Right lobe of liver (tissue), 6 donors: ENCODE measurements around the gene DCDC2. TPM values are rescaled to one million over a fixed set of nuclear protein-coding genes. Genes with fewer than 3 reads are reported as not detected.

Source experiments
- ATAC-seq, 4 donors: fragments of 200-7000 bp; cut with Tn5 transposase; one replicate each; pipeline ENCODE4 v1.9.1; 2020; ENCODE audit warnings: mild to moderate bottlenecking in 4 of 4, moderate library complexity in 4 of 4
- DNase-seq, 3 donors: peaks; one replicate each; pipeline ENCODE4 v3.0.0-alpha.2; 2020
- H3K27ac ChIP-seq, 3 donors: fragments of 200-600 bp; one replicate each; pipeline ENCODE4 v1.8.0; 2022
- H3K27me3 ChIP-seq, 2 donors: fragments of 200-600 bp; one replicate each; pipeline ENCODE4 v1.8.0; 2022
- H3K36me3 ChIP-seq, 4 donors: fragments of 200-600 bp; sonication (generic) in 1 of 4; one replicate each; pipeline versions ENCODE4 v1.5.1 to v1.8.0; 2017 to 2022; ENCODE audit warnings: control low read depth in 1 of 4
- H3K4me1 ChIP-seq, 4 donors: fragments of 200-600 bp; sonication (generic) in 1 of 4; one replicate each; pipeline versions ENCODE4 v1.5.1 to v1.8.0; 2017 to 2022; ENCODE audit warnings: control low read depth in 1 of 4
- H3K4me3 ChIP-seq, 3 donors: fragments of 200-600 bp; one replicate each; pipeline ENCODE4 v1.8.0; 2022
- H3K9me3 ChIP-seq, 4 donors: fragments of 200-600 bp; sonication (generic) in 1 of 4; one replicate each; pipeline versions ENCODE4 v1.5.1 to v1.8.0; 2017 to 2022; ENCODE audit warnings: control low read depth in 1 of 4
- CTCF ChIP-seq, 4 donors: fragments of 200-600 bp in 3 of 4; fragments of 450-650 bp in 1 of 4; IDR thresholded peaks; one replicate each; pipeline versions ENCODE4 v1.5.1 to v1.8.0; 2016 to 2022; ENCODE audit warnings: antibody characterized with exemption in 4 of 4, mild to moderate bottlenecking in 2 of 4
- POLR2A ChIP-seq: fragments of 450-650 bp; IDR thresholded peaks from one replicate; pipeline ENCODE4 v1.6.1; 2017; ENCODE audit warnings: antibody characterized with exemption, mild to moderate bottlenecking
- WGBS: methylation state at CpG from one replicate; pipeline ENCODE4 v1.1.6; 2018; ENCODE audit warnings: low coverage, low lambda C conversion rate; ENCODE audit not compliant: insufficient coverage; ENCODE audit errors: missing lambda C conversion rate; 5-methylcytosine and 5-hydroxymethylcytosine counted together
- intact Hi-C, 2 donors: fragments of 100-400 bp; cut with DNase I; formaldehyde crosslinking; loops; one replicate each; pipeline versions ENCODE4 v1.11.2 to v1.14.1; 2022
- total RNA-seq, 6 experiments: library from RNA; depleted of rRNA in 2 of 6; stranded (reverse); fragments of >200 nt in 2 of 6; fragmentation: NEBNext Ultra II Directional in 3 of 6; extraction: Animal tissue kit (Norgen Biotek cat#: 25700) in 3 of 6; gene quantifications; one replicate each; pipeline versions ENCODE4 v1.1.0 to v1.2.4, GENCODE V29; 2016 to 2023
- donor health status: DM: no; HTN: yes; CAD: no.
- donor health status: DM: no; HTN: no; CAD: no.
- donor health status: DM: no; HTN: no; CAD: no.
- donor health status: DM: no; HTN: yes; CAD: no.
- donor health status: DM: no; HTN: yes; CAD: no.

DCDC2 gene
- total RNA-seq, 6 experiments from 2014 or later = 0.68 to 3.8 (median 0.92) TPM

DNA sequence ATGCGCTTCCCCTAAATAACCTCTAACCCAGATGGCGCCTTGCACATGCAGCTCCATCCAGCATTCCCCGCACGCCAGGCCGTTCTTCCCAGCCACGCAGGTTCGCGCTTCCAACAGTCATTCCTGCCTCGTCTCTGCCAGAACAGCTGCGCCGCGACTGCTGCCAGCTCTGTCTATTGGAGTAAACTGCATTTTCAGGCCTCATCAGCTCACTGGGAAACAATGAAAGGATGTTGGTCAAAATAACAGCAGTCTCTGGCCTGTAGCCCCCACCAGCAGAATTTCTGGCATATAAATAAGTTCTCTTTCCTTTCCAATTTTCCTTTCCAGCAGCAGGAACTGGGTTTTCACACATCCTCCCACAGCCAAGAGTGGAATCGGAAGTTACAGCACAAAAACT, 217.3 kb downstream of the DCDC2 start:
- TF ChIP-seq CTCF (IDR thresholded peaks at IDR 0.05) = no peak
- no peak for TF ChIP-seq POLR2A
- Histone ChIP-seq H3K9me3 (no peaks in the 10 kb centered on the region), H3K27ac (no peak overlapping the region), H3K4me3 (no peak overlapping the region), H3K4me1 (no peaks in the 10 kb centered on the region), H3K36me3 (no peaks in the 10 kb centered on the region), H3K27me3 (no peaks in the 10 kb centered on the region)
- intact Hi-C loops = no loop called here
- DNase-seq (no peak), ATAC-seq (no peak)
- WGBS = 60% methylated on average over 1 of the region's 13 CpGs

GRCh38 chr6:24139639-24140038, 218.2 kb downstream of the DCDC2 start:
- no peak for DNase-seq
- TF ChIP-seq CTCF (IDR thresholded peaks at IDR 0.05) (no peak), POLR2A (no peak)
- no peaks in the 10 kb centered on the region for H3K36me3 ChIP-seq
- WGBS = 65% methylated on average over 2 of the region's 2 CpGs
- H3K27me3 ChIP-seq = no peaks in the 10 kb centered on the region
- no peak for ATAC-seq
- no peak overlapping the region for H3K27ac ChIP-seq
- H3K9me3 ChIP-seq = no peaks in the 10 kb centered on the region
- no peak overlapping the region for H3K4me3 ChIP-seq
- H3K4me1 ChIP-seq = no peaks in the 10 kb centered on the region
- intact Hi-C loops = no loop called here

DNA sequence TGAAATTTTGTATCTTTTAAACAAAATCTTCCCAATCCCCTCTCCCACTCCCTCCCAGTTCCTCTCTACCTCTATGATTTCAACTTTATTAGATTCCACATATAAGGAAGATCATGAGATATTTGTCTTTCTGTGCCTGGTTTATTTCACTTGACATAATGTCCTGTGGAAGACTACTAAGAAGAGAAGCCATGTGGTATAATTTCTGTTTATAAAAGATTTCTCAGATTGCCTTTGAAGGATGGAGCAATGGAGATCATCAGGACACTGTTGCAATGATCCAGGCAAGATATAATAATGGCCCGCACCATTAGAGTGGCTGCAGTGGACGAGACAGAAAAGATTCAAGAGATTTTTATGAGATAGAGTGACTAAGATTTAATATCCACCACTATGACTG, 218.8 kb downstream of the DCDC2 start:
- H3K36me3 ChIP-seq = no peaks in the 10 kb centered on the region
- intact Hi-C loops = no loop called here
- no peak overlapping the region for H3K4me3 ChIP-seq
- no peaks in the 10 kb centered on the region for H3K9me3 ChIP-seq
- 46% methylated on average over 2 of the region's 2 CpGs for WGBS
- no peaks in the 10 kb centered on the region for H3K27me3 ChIP-seq
- DNase-seq = no peak
- TF ChIP-seq CTCF (IDR thresholded peaks at IDR 0.05) (no peak), POLR2A (no peak)
- no peaks in the 10 kb centered on the region for H3K4me1 ChIP-seq
- no peak overlapping the region for H3K27ac ChIP-seq
- ATAC-seq = no peak

GRCh38 chr6:24131751-24132150, 226.1 kb downstream of the DCDC2 start:
- Histone ChIP-seq H3K36me3 (no peaks in the 10 kb centered on the region), H3K27ac (no peak overlapping the region), H3K9me3 (no peaks in the 10 kb centered on the region), H3K27me3 (no peaks in the 10 kb centered on the region), H3K4me1 (no peaks in the 10 kb centered on the region), H3K4me3 (no peak overlapping the region)
- ATAC-seq (no peak), DNase-seq (no peak)
- intact Hi-C loops = no loop called here
- 26% methylated on average over 2 of the region's 2 CpGs for WGBS
- TF ChIP-seq POLR2A (no peak), CTCF (IDR thresholded peaks at IDR 0.05) (no peak)

- no peak for TF ChIP-seq CTCF (IDR thresholded peaks at IDR 0.05)
- TF ChIP-seq POLR2A = no peak
- no peak overlapping the region for H3K27ac ChIP-seq
- ATAC-seq (no peak), DNase-seq (no peak)
- H3K9me3 ChIP-seq = no peaks in the 10 kb centered on the region
- intact Hi-C loops = no loop called here
- H3K4me1 ChIP-seq = no peaks in the 10 kb centered on the region
- WGBS = 28% methylated on average over 2 of the region's 2 CpGs
- H3K36me3 ChIP-seq = no peaks in the 10 kb centered on the region
- no peaks in the 10 kb centered on the region for H3K27me3 ChIP-seq
- H3K4me3 ChIP-seq = no peak overlapping the region
Measured at GRCh38 chr6:24127316-24127715, 230.5 kb downstream of the DCDC2 start.
